Coronary artery (tissue), 2 donors: ENCODE results near the gene PEX14.

Experiments
- DNase-seq: peaks from one replicate; pipeline ENCODE4 v3.0.0-alpha.2; 2017; ENCODE audit warnings: low spot score
- H3K27ac ChIP-seq, 2 donors: fragments of 200-600 bp; sonication (generic); one replicate each; pipeline ENCODE4 v1.5.1; 2016 to 2019
- H3K4me3 ChIP-seq: fragments of 200-600 bp; sonication (generic); 2 replicates; pipeline ENCODE4 v1.5.1; 2016; ENCODE audit warnings: mild to moderate bottlenecking, moderate library complexity
- CTCF ChIP-seq: fragments of 200-600 bp; sonication (generic); IDR thresholded peaks from one replicate; pipeline ENCODE4 v1.5.1; 2019; ENCODE audit warnings: antibody characterized with exemption

PEX14 gene

DNA sequence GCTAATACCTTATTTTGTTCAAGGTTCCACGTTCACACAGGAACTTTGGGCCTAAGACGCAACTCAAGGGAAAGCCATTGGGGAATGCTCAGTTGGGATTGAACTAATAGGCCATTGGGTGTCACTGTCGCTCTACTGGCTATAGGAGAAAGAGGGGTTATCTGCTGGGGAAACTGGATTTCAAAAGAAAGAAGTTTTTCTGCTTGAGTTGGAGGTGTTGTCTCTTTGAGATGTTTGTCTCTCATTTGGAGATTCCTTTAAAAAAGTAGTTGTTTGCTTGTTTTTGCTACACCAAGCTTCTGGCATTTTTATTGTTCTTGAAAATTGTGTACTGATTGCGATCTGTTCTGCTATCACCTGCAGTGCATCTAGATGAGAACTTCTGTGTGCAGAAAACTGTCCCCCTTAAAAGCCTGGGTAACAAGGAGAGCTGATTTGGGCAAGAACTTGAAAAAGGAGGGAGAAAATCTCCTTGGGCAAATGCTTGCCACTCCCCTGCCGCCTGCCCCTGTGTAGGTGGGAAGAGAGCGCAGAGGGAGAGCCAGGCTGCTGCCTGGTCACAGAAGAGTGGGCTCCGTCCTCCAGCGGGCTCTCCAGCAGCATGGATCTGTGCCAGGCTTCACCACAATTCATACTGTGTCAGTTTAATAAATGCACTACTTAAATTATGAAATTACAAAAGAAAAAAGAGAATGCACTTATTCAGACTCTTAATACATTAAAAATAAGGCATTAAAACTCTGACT, 39.9 kb downstream of the PEX14 start:
- no peak overlapping the region for H3K4me3 ChIP-seq
- H3K27ac ChIP-seq: no peak overlapping the region
- no peak for TF ChIP-seq CTCF
- DNase-seq: no peak

DNA sequence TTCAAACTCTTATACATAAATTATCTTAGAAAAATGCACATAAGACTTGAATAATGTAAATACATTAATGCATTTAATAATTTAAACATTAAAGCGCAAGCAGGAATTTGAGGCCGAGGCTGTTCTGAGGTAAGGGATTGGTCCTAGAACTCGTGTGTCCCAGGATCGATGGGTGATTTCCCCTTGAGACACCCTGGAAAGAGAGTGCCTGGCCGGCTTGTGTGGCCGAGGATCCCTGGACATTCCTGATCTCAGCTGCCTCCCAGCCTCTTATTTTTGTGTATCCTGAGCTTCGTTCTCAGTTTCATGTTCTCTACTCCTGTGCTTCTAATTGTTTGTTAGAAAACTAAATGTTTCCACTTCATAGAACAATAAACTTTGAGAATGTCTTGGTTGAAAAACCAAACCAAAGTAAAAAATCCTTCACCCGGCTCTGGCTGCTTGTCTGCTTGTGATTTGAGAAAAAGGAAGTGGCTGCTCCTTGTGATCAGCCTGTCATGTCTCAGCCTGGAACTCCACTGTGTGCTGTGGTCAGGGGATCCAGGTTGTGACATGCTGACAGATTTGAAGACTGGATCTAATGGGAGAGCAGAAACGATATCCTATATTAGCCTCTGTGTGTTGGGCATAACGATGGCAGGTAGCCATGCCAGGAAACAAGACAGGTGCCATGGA, 40.7 kb downstream of the PEX14 start:
- no peak for TF ChIP-seq CTCF
- DNase-seq: no peak
- no peak overlapping the region for H3K4me3 ChIP-seq
- H3K27ac ChIP-seq: no peak overlapping the region

- Histone ChIP-seq H3K27ac (no peak overlapping the region), H3K4me3 (no peak overlapping the region)
- no peak for TF ChIP-seq CTCF
- DNase-seq: no peak
These were observed 41.4 kb downstream of the PEX14 start for GRCh38 chr1:10515976-10516750.

DNA sequence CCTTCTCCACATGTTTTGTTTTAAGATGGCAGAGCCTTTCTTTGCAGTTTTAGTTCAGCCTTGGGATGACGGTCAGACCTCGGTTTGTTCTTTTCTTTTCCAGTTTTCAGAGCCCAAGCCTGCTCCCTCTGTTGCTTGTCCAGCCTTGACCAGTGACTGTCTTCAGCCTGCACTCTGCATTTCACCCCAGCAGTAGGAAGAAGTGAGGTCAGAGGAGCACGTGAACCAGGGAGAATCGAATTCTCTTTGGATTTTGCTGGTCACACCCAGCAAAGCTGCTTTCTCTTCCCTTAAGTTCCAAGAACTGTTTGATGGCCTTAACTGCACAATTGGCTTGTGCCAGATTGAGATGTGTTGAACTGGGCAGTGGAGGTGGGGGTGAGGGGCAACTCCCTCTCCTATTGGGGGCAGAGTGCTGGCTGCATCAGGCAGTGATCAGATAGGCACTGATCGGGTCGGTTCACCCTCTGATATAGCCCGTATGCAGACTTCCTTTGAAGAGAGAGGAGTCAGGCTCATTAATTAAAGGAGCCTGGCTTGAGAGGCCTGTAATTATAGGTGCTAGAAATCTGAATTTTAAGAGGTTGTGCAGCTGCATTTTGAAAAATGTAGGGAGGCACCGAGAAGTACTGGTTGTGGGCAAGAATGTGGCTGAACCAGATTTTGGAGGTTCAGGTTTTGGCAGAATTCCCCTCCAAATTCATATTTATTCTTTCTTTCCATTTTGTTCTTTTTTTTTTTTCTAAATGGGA, 42.4 kb downstream of the PEX14 start:
- TF ChIP-seq CTCF: no peak
- no peak overlapping the region for H3K4me3 ChIP-seq
- H3K27ac ChIP-seq: no peak overlapping the region
- no peak for DNase-seq

- H3K4me3 ChIP-seq: no peak overlapping the region
- TF ChIP-seq CTCF: no peak
- DNase-seq: no peak
- no peak overlapping the region for H3K27ac ChIP-seq
These were observed 42.9 kb downstream of the PEX14 start for GRCh38 chr1:10517677-10517982.

GRCh38 chr1:10519016-10519417, 44.3 kb downstream of the PEX14 start:
- no peak for DNase-seq
- TF ChIP-seq CTCF: no peak
- H3K27ac ChIP-seq: no peak overlapping the region
- H3K4me3 ChIP-seq: no peak overlapping the region
